ENCODE data around the gene KRT26. TPM values are rescaled to one million over a fixed set of nuclear protein-coding genes. Genes with fewer than 3 reads are reported as not detected.

The KRT26 gene
- total and polyA plus RNA-seq, 9 donors, result not detected

DNA sequence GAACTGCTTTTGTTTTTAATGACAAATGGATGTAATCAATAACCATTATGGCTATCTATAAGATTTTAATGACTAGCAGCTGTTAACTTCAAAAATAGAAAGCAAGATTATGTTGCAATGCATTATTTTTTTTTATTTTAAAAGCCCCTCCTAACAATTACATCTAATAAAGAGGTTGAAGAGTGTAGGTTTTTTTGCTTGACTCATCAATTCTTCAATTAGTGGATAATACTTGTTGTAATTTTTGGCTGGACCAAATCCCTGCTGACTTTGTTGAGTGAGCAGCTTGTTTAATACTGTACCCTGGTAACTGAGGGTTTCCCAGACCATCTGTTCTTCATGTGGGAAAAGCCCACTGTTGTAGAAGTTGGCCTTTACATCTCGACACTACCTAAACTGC is 41.0 kb downstream of the KRT26 start:
- no peaks in the 10 kb centered on the region for H3K36me3 ChIP-seq
- H3K27me3 ChIP-seq, result no peaks in the 10 kb centered on the region
- no peak for DNase-seq
- no peak for TF ChIP-seq EP300 (IDR thresholded peaks at IDR 0.05)
- TF ChIP-seq, protein P1, sequence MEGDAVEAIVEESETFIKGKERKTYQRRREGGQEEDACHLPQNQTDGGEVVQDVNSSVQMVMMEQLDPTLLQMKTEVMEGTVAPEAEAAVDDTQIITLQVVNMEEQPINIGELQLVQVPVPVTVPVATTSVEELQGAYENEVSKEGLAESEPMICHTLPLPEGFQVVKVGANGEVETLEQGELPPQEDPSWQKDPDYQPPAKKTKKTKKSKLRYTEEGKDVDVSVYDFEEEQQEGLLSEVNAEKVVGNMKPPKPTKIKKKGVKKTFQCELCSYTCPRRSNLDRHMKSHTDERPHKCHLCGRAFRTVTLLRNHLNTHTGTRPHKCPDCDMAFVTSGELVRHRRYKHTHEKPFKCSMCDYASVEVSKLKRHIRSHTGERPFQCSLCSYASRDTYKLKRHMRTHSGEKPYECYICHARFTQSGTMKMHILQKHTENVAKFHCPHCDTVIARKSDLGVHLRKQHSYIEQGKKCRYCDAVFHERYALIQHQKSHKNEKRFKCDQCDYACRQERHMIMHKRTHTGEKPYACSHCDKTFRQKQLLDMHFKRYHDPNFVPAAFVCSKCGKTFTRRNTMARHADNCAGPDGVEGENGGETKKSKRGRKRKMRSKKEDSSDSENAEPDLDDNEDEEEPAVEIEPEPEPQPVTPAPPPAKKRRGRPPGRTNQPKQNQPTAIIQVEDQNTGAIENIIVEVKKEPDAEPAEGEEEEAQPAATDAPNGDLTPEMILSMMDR (IDR thresholded peaks at IDR 0.05), result no peak
- no peak for TF ChIP-seq POLR2A (IDR thresholded peaks at IDR 0.05)
- 77 to 84% (median 77%) methylated on average over 1 of the region's 1 CpG for WGBS, 3 donors
- no peaks in the 10 kb centered on the region for H3K9me3 ChIP-seq
- H3K27ac ChIP-seq, result no peak overlapping the region
- no peak overlapping the region for H3K4me3 ChIP-seq
- intact Hi-C loops (cut with DNase I), result no loop called here
- H3K4me1 ChIP-seq (ENCODE audit: insufficient read depth), result no peaks in the 10 kb centered on the region

DNA sequence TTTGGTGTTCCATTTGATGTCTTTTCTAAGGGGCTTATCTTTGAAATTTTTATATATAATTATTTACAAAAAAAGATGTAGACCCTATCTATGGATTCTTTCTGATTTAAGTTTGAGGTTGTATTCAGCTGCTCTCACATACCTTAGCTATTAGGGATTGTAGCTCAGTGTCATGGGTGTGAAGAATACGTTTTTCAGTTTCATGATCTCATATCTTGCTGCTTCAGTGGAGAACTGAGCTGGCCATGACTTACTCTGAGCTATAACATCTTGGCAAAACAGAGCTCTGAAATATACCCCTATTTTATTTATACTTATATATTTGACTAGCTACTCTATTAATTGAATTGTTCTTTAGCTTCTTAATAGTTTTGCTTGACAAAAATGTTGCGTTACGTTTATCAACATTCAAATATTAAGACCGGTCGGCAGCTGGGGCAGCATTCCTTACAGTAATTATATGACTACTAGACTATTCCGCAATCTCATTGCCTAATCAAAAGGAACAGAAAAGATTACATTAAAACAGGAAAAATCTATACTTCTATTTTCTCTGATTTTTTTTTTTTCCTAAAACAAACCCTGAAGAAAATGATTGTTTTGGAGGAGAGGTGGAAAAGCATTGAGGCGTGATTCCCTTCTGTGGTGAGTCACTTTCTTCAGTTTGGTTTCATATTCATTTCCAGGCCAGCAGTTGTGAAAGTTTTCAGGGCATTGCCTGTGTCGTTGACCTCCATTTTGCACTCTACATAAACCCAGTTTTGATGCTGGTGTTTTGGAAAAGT is 44.4 kb downstream of the KRT26 start:
- WGBS, 3 donors, result 12 to 31% (median 13%) methylated on average over 8 of the region's 8 CpGs
- Histone ChIP-seq H3K4me1 (ENCODE audit: insufficient read depth) (no peaks in the 10 kb centered on the region), H3K36me3 (no peaks in the 10 kb centered on the region), H3K4me3 (no peak overlapping the region), H3K27ac (no peak overlapping the region), H3K9me3 (no peaks in the 10 kb centered on the region), H3K27me3 (no peaks in the 10 kb centered on the region)
- intact Hi-C loops (cut with DNase I), result no loop called here
- DNase-seq, result peak in 1 of 5 donors; percentile 23
- no peak for TF ChIP-seq POLR2A (IDR thresholded peaks at IDR 0.05)
- TF ChIP-seq, protein P1 (IDR thresholded peaks at IDR 0.05), result no peak
- TF ChIP-seq EP300 (IDR thresholded peaks at IDR 0.05), result no peak

DNA sequence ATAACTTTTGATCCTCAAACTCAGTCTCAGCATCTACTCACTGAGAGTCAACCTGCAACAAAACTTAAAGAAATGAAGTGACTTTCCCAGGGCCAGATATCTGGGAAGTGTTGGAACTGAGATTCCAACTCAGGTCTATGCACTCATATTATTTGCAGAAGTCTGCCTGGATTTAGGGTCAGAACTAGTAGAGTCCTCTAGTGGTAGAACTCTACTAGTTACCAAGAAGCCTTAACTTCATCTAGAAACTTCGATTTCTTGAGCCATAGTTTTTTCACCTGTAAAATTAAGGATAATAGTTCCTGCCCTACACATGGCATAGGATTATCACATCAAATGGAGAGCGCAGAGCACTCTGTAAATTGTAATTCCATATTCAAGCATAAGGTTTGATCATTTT is 45.1 kb downstream of the KRT26 start:
- Histone ChIP-seq H3K36me3 (no peaks in the 10 kb centered on the region), H3K27me3 (no peaks in the 10 kb centered on the region), H3K4me3 (no peak overlapping the region), H3K9me3 (no peaks in the 10 kb centered on the region), H3K4me1 (ENCODE audit: insufficient read depth) (no peaks in the 10 kb centered on the region), H3K27ac (no peak overlapping the region)
- WGBS, 3 donors, result 75 to 84% (median 75%) methylated on average over 2 of the region's 2 CpGs
- TF ChIP-seq POLR2A (IDR thresholded peaks at IDR 0.05), result no peak
- no peak for TF ChIP-seq EP300 (IDR thresholded peaks at IDR 0.05)
- TF ChIP-seq, protein P1 (IDR thresholded peaks at IDR 0.05), result no peak
- DNase-seq, result no peak
- intact Hi-C loops (cut with DNase I), result no loop called here

DNA sequence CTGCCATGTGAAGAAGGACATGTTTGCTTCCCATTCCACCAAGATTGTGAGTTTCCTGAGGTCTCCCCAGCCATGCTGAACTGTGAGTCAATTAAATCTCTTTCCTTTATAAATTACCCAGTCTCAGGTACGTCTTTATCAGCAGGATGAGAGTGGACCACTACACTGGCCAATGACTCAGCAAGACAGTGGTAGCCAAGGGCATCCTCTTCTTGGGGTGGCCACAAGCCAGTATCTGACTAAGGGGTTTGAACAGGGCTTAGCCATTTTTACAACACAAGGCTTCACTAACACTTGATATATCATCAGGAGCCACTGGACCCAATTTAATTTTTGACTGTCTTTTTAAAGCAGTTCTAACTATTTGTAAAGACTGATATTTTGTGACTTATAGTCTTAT is 47.3 kb downstream of the KRT26 start:
- no peaks in the 10 kb centered on the region for H3K9me3 ChIP-seq
- TF ChIP-seq EP300 (IDR thresholded peaks at IDR 0.05) (no peak), POLR2A (IDR thresholded peaks at IDR 0.05) (no peak)
- TF ChIP-seq, protein P1 (IDR thresholded peaks at IDR 0.05), result no peak
- no peak overlapping the region for H3K4me3 ChIP-seq
- H3K27ac ChIP-seq, result no peak overlapping the region
- 45 to 63% (median 47%) methylated on average over 1 of the region's 1 CpG for WGBS, 3 donors
- no peaks in the 10 kb centered on the region for H3K27me3 ChIP-seq
- no peaks in the 10 kb centered on the region for H3K36me3 ChIP-seq
- no peaks in the 10 kb centered on the region for H3K4me1 ChIP-seq (ENCODE audit: insufficient read depth)
- no peak for DNase-seq
- intact Hi-C loops (cut with DNase I), result no loop called here

Data from ovary (tissue), 9 donors.